Endodermal cell (in vitro differentiated cells): Measurements from ENCODE around the gene DDX31. TPM values are rescaled to one million over a fixed set of nuclear protein-coding genes. Genes with fewer than 3 reads are reported as not detected.

Experiments
- DNase-seq: peaks from one replicate; pipeline ENCODE4 v3.0.0-alpha.2; 2017
- H3K27ac ChIP-seq: 2 replicates; pipeline ENCODE4 v1.5.1; 2013; ENCODE audit warnings: mild to moderate bottlenecking, low read depth, low read length, moderate library complexity
- H3K27me3 ChIP-seq: 2 replicates; pipeline ENCODE4 v1.6.1; 2013; ENCODE audit warnings: mild to moderate bottlenecking, low read length, moderate library complexity; ENCODE audit not compliant: insufficient read depth, control insufficient read depth, poor library complexity, severe bottlenecking
- H3K36me3 ChIP-seq: 2 replicates; pipeline ENCODE4 v1.7.0; 2013; ENCODE audit warnings: mild to moderate bottlenecking, low read length, moderate library complexity; ENCODE audit not compliant: control insufficient read depth, insufficient read depth
- H3K4me1 ChIP-seq: one replicate; pipeline ENCODE4 v1.7.0; 2013; ENCODE audit warnings: low read length; ENCODE audit not compliant: control insufficient read depth, insufficient read depth
- H3K4me3 ChIP-seq: 2 replicates; pipeline ENCODE4 v1.5.1; 2013; ENCODE audit warnings: mild to moderate bottlenecking, low read length, moderate library complexity
- H3K9ac ChIP-seq: 2 replicates; pipeline ENCODE4 v1.6.1; 2013; ENCODE audit warnings: mild to moderate bottlenecking, low read length, moderate library complexity; ENCODE audit not compliant: poor library complexity, severe bottlenecking; ENCODE audit errors: extremely low read depth
- H3K9me3 ChIP-seq: 2 replicates; pipeline ENCODE4 v1.6.1; 2013; ENCODE audit warnings: mild to moderate bottlenecking, low read length, moderate library complexity; ENCODE audit not compliant: control insufficient read depth
- H3K27ac Mint-ChIP-seq: 2 replicates; pipeline ENCODE4 v1.8.0; 2020; ENCODE audit warnings: mixed read lengths
- H3K27me3 Mint-ChIP-seq: 2 replicates; pipeline ENCODE4 v1.8.0; 2021; ENCODE audit warnings: mild to moderate bottlenecking, mixed read lengths; ENCODE audit not compliant: insufficient read depth
- H3K36me3 Mint-ChIP-seq: 2 replicates; pipeline ENCODE4 v1.8.0; 2020; ENCODE audit warnings: low read depth, mixed read lengths
- H3K4me1 Mint-ChIP-seq: 2 replicates; pipeline ENCODE4 v1.8.0; 2020; ENCODE audit warnings: mixed read lengths
- H3K4me3 Mint-ChIP-seq: 2 replicates; pipeline ENCODE4 v1.8.0; 2020; ENCODE audit warnings: mild to moderate bottlenecking, moderate library complexity, mixed read lengths
- H3K9me3 Mint-ChIP-seq: 2 replicates; pipeline ENCODE4 v1.8.0; 2020; ENCODE audit warnings: mild to moderate bottlenecking, mixed read lengths
- CTCF ChIP-seq: fragments of 200-600 bp; sonication (generic); conservative IDR thresholded peaks from 2 replicates; pipeline ENCODE4 v1.5.0; 2021; ENCODE audit warnings: antibody characterized with exemption, mild to moderate bottlenecking
- WGBS, 2 experiments: methylation state at CpG; one replicate each; pipeline versions ENCODE4 v1.1.5 to v1.1.7; 2013; ENCODE audit warnings: missing lambda C conversion rate in 2 of 2, mixed read lengths in 1 of 2; ENCODE audit not compliant: insufficient coverage in 1 of 2, insufficient read length in 1 of 2; 5-methylcytosine and 5-hydroxymethylcytosine counted together
- total RNA-seq, 2 donors: library from RNA; stranded (reverse); fragmentation: NEBNext Ultra II Directional in 1 of 2; extraction: Animal tissue kit (Norgen Biotek cat#: 25700) in 1 of 2; gene quantifications; 2 replicates in 1 of 2; 3 replicates in 1 of 2; pipeline ENCODE4 v1.2.1, GENCODE V29; 2021

DDX31 gene
- total RNA-seq, 2 donors from 2014 or later = 29.1 to 30.5 TPM

- Mint-ChIP-seq H3K9me3 (no peaks in the 10 kb centered on the region), H3K4me3 (no peak overlapping the region), H3K27me3 (peaks cover 91% of the 10 kb centered on the region), H3K36me3 (peaks cover 5% of the 10 kb centered on the region), H3K27ac (no peak overlapping the region), H3K4me1 (peaks cover 39% of the 10 kb centered on the region)
- Histone ChIP-seq H3K36me3 (peaks cover 4% of the 10 kb centered on the region), H3K4me3 (no peak overlapping the region), H3K27ac (no peak overlapping the region), H3K4me1 (peaks cover 11% of the 10 kb centered on the region), H3K27me3 (peaks cover 92% of the 10 kb centered on the region), H3K9me3 (no peaks in the 10 kb centered on the region), H3K9ac (no peak overlapping the region)
- 11 to 14% methylated on average over 15 to 28 of the region's 28 CpGs for WGBS, 2 experiments
- TF ChIP-seq CTCF = no peak
- DNase-seq = peak; percentile 68
Observed at GRCh38 chr9:132588501-132589147, 81.2 kb downstream of the DDX31 start.

GRCh38 chr9:132588098-132588497 lies 81.7 kb downstream of the DDX31 start:
- 60 to 80% methylated on average over 4 to 12 of the region's 12 CpGs for WGBS, 2 experiments
- peaks cover 92% of the 10 kb centered on the region for H3K27me3 Mint-ChIP-seq
- DNase-seq = no peak
- H3K9me3 Mint-ChIP-seq = no peaks in the 10 kb centered on the region
- Histone ChIP-seq H3K4me3 (no peak overlapping the region), H3K27ac (no peak overlapping the region), H3K4me1 (peaks cover 11% of the 10 kb centered on the region), H3K27me3 (peaks cover 97% of the 10 kb centered on the region), H3K9ac (no peak overlapping the region), H3K36me3 (peaks cover 1% of the 10 kb centered on the region), H3K9me3 (no peaks in the 10 kb centered on the region)
- H3K4me1 Mint-ChIP-seq = peaks cover 39% of the 10 kb centered on the region
- H3K4me3 Mint-ChIP-seq = no peak overlapping the region
- TF ChIP-seq CTCF = no peak
- no peak overlapping the region for H3K27ac Mint-ChIP-seq
- no peaks in the 10 kb centered on the region for H3K36me3 Mint-ChIP-seq

GRCh38 chr9:132587592-132587955 lies 82.2 kb downstream of the DDX31 start:
- no peak for DNase-seq
- peaks cover 95% of the 10 kb centered on the region for H3K27me3 Mint-ChIP-seq
- TF ChIP-seq CTCF = no peak

More at GRCh38 chr9:132587592-132587955, 82.2 kb downstream of the DDX31 start:
- Histone ChIP-seq H3K36me3 (no peaks in the 10 kb centered on the region), H3K27ac (no peak overlapping the region), H3K4me1 (peaks cover 11% of the 10 kb centered on the region), H3K9ac (no peak overlapping the region), H3K27me3 (peaks cover 100% of the 10 kb centered on the region), H3K9me3 (no peaks in the 10 kb centered on the region), H3K4me3 (no peak overlapping the region)
- H3K27ac Mint-ChIP-seq = no peak overlapping the region
- H3K36me3 Mint-ChIP-seq = no peaks in the 10 kb centered on the region
- no peak overlapping the region for H3K4me3 Mint-ChIP-seq
- 37 to 38% methylated on average over 5 to 6 of the region's 6 CpGs for WGBS, 2 experiments
- H3K9me3 Mint-ChIP-seq = no peaks in the 10 kb centered on the region
- H3K4me1 Mint-ChIP-seq = peaks cover 37% of the 10 kb centered on the region
